Stimulated activated CD4-positive, alpha-beta T cell treated with anti-CD3 and anti-CD28 coated beads, Interleukin-15, amount 100 ng/mL, for 48 hours (primary cell): ENCODE results near the gene AGA.

Experiments
- DNase-seq, 2 donors: peaks; one replicate each; pipeline ENCODE4 v3.0.0-alpha.2; 2020; ENCODE audit warnings: low read depth in 2 of 2

AGA gene

GRCh38 chr4:177391287-177391686 is 51.0 kb downstream of the AGA start:
- DNase-seq, result no peak

GRCh38 chr4:177386278-177386815 is 55.9 kb downstream of the AGA start:
- DNase-seq, result no peak

- DNase-seq, result no peak
Observed at GRCh38 chr4:177385576-177386277, 56.5 kb downstream of the AGA start.

- no peak for DNase-seq
Observed at GRCh38 chr4:177384856-177385397, 57.3 kb downstream of the AGA start.

GRCh38 chr4:177381762-177382310 is 60.4 kb downstream of the AGA start:
- no peak for DNase-seq
